SK-N-MC (cell line): Measurements from ENCODE around the gene SLC9A9.

Experiments
- DNase-seq: peaks from one replicate; pipeline ENCODE4 v3.0.0-alpha.2; 2011; ENCODE audit warnings: low read depth, low spot score
- H3K27ac ChIP-seq: fragments of 200-600 bp; sonication (generic); 2 replicates; pipeline ENCODE4 v1.5.1; 2016; ENCODE audit warnings: mixed run types
- H3K36me3 ChIP-seq: fragments of 200-600 bp; sonication (generic); 2 replicates; pipeline ENCODE4 v1.6.1; 2017; ENCODE audit warnings: antibody characterized with exemption, low read length, mixed read lengths; ENCODE audit not compliant: insufficient read depth
- H3K4me3 ChIP-seq: fragments of 200-600 bp; sonication (generic); 2 replicates; pipeline ENCODE4 v1.5.1; 2016
- H3K9ac ChIP-seq: fragments of 200-600 bp; sonication (generic); 2 replicates; pipeline ENCODE4 v1.8.0; 2017; ENCODE audit warnings: mixed run types, mixed read lengths; ENCODE audit not compliant: insufficient read length
- H3K9me3 ChIP-seq: fragments of 200-600 bp; sonication (generic); 2 replicates; pipeline ENCODE4 v1.6.1; 2017; ENCODE audit warnings: low read depth, mild to moderate bottlenecking, antibody characterized with exemption, low read length, moderate library complexity, mixed read lengths
- EZH2 ChIP-seq: fragments of 200-600 bp; sonication (generic); IDR thresholded peaks from one replicate; pipeline ENCODE4 v1.6.1; 2017; ENCODE audit warnings: antibody characterized with exemption
- FOXP2 ChIP-seq: optimal IDR thresholded peaks from 2 replicates; pipeline ENCODE3; 2011; ENCODE audit warnings: mild to moderate bottlenecking, moderate library complexity; ENCODE audit not compliant: insufficient read depth; ENCODE audit errors: extremely low read length, control extremely low read depth
- POLR2AphosphoS5 ChIP-seq: IDR thresholded peaks from 2 replicates; pipeline ENCODE4 v1.6.1; 2012; ENCODE audit warnings: mild to moderate bottlenecking, low read depth, low read length, borderline replicate concordance

Gene SLC9A9

GRCh38 chr3:143321058-143321769 is 527.1 kb downstream of the SLC9A9 start:
- H3K27ac ChIP-seq: no peak overlapping the region
- TF ChIP-seq EZH2: no peak
- no peak for TF ChIP-seq POLR2AphosphoS5
- no peak for TF ChIP-seq FOXP2
- DNase-seq: no peak
- H3K4me3 ChIP-seq: no peak overlapping the region
- no peak overlapping the region for H3K9ac ChIP-seq
- H3K9me3 ChIP-seq: no peaks in the 10 kb centered on the region
- no peaks in the 10 kb centered on the region for H3K36me3 ChIP-seq

GRCh38 chr3:143315766-143316165 is 532.5 kb downstream of the SLC9A9 start:
- DNase-seq: no peak
- H3K9me3 ChIP-seq: no peaks in the 10 kb centered on the region
- TF ChIP-seq EZH2: no peak
- no peak for TF ChIP-seq FOXP2
- TF ChIP-seq POLR2AphosphoS5: no peak
- H3K36me3 ChIP-seq: no peaks in the 10 kb centered on the region
- no peak overlapping the region for H3K4me3 ChIP-seq
- no peak overlapping the region for H3K9ac ChIP-seq
- no peak overlapping the region for H3K27ac ChIP-seq

- H3K9ac ChIP-seq: no peak overlapping the region
- H3K9me3 ChIP-seq: no peaks in the 10 kb centered on the region
- no peaks in the 10 kb centered on the region for H3K36me3 ChIP-seq
- H3K27ac ChIP-seq: no peak overlapping the region
- no peak for DNase-seq
- no peak overlapping the region for H3K4me3 ChIP-seq
- TF ChIP-seq POLR2AphosphoS5 (no peak), FOXP2 (no peak), EZH2 (no peak)
These were observed 533.8 kb downstream of the SLC9A9 start for GRCh38 chr3:143314251-143315093.

GRCh38 chr3:143313893-143314188 is 534.4 kb downstream of the SLC9A9 start:
- no peak for DNase-seq
- TF ChIP-seq EZH2: no peak
- no peak for TF ChIP-seq FOXP2
- no peak for TF ChIP-seq POLR2AphosphoS5
- no peaks in the 10 kb centered on the region for H3K9me3 ChIP-seq
- no peak overlapping the region for H3K27ac ChIP-seq
- H3K9ac ChIP-seq: no peak overlapping the region
- no peaks in the 10 kb centered on the region for H3K36me3 ChIP-seq
- H3K4me3 ChIP-seq: no peak overlapping the region

- no peak overlapping the region for H3K27ac ChIP-seq
- DNase-seq: no peak
- no peaks in the 10 kb centered on the region for H3K36me3 ChIP-seq
- no peak for TF ChIP-seq POLR2AphosphoS5
- TF ChIP-seq EZH2: no peak
- TF ChIP-seq FOXP2: no peak
- no peak overlapping the region for H3K4me3 ChIP-seq
- H3K9ac ChIP-seq: no peak overlapping the region
- H3K9me3 ChIP-seq: no peaks in the 10 kb centered on the region
These were observed 535.0 kb downstream of the SLC9A9 start for GRCh38 chr3:143313025-143313892.

GRCh38 chr3:143311096-143311495 is 537.2 kb downstream of the SLC9A9 start:
- H3K27ac ChIP-seq: no peak overlapping the region
- H3K4me3 ChIP-seq: no peak overlapping the region
- no peak for TF ChIP-seq EZH2
- TF ChIP-seq POLR2AphosphoS5: no peak
- TF ChIP-seq FOXP2: no peak
- no peak overlapping the region for H3K9ac ChIP-seq
- H3K36me3 ChIP-seq: no peaks in the 10 kb centered on the region
- no peak for DNase-seq
- H3K9me3 ChIP-seq: no peaks in the 10 kb centered on the region

GRCh38 chr3:143309705-143310104 is 538.6 kb downstream of the SLC9A9 start:
- no peak for TF ChIP-seq EZH2
- no peak for TF ChIP-seq FOXP2
- no peak for TF ChIP-seq POLR2AphosphoS5
- Histone ChIP-seq H3K36me3 (no peaks in the 10 kb centered on the region), H3K9ac (no peak overlapping the region), H3K9me3 (no peaks in the 10 kb centered on the region), H3K27ac (no peak overlapping the region), H3K4me3 (no peak overlapping the region)
- DNase-seq: no peak
